ENCODE measurements around the gene SSBP3. TPM values are rescaled to one million over a fixed set of nuclear protein-coding genes. Genes with fewer than 3 reads are reported as not detected.

Gene SSBP3
- total and polyA plus RNA-seq, 9 of the 15 experiments (the other 6 are each of a cell fraction or from before 2014, with no cell fraction given): 8.7 to 108 (median 33.8) TPM

GRCh38 chr1:54262244-54262643 is 143.9 kb downstream of the SSBP3 start:
- Histone ChIP-seq H3K27me3 (ENCODE audit: control insufficient read depth in 2 of 2, insufficient read depth in 2 of 2, low read length in 2 of 2) (no peaks in the 10 kb centered on the region), H3K4me1 (replicated peaks in 1 of 2; ENCODE audit: control insufficient read depth in 2 of 2, insufficient read depth in 2 of 2, low read length in 2 of 2) (peaks cover 0 to 10% of the 10 kb centered on the region in 2 experiments; a peak in 2 of 5 replicates), H3K9ac (ENCODE audit: insufficient read depth in 1 of 2, low read depth in 2 of 2, low read length in 2 of 2) (0 out of 4 replicates have a peak overlapping the region, but pooled peaks of 1 of the 2 experiments have one; percentile 24), H3K27ac (ENCODE audit: extremely low read depth, low read depth, low read length) (no peak overlapping the region), H3K79me2 (ENCODE audit: control insufficient read depth, insufficient read depth, low read length) (0 out of 3 replicates have a peak, but pooled peaks cover 2% of the 10 kb centered on the region), H3K9me1 (ENCODE audit: control insufficient read depth, insufficient read depth, low read length) (no peaks in the 10 kb centered on the region), H3K4me3 (no peak overlapping the region), H4K20me1 (replicated peaks; ENCODE audit: control insufficient read depth, insufficient read depth, low read length) (peaks cover 28% of the 10 kb centered on the region; the same call in 1 of the 2 replicates), H3K36me3 (ENCODE audit: control insufficient read depth, insufficient read depth, low read length) (peaks cover 40% of the 10 kb centered on the region; the same call in 2 of the 3 replicates), H3K4me2 (ENCODE audit: insufficient read depth, low read length) (no peak overlapping the region), H2AFZ (ENCODE audit: low read depth, low read length) (no peak overlapping the region), H3K9me3 (replicated peaks; ENCODE audit: control insufficient read depth, insufficient read depth, low read depth, low read length) (no peaks in the 10 kb centered on the region)
- in situ Hi-C loops (cut with MboI) (no loop called here), intact Hi-C loops (cut with micrococcal nuclease) (no loop called here)
- CTCF ChIA-PET (ENCODE audit: low intra/inter-chr PET ratio): no interaction called here
- DNase-seq (ENCODE audit: extremely low read depth in 1 of 4, low spot score in 3 of 4) (no peak), FAIRE-seq (no peak), ATAC-seq (no peak)
- no peak for TF ChIP-seq PRMT5 (CRISPR knock-in tag; IDR thresholded peaks at IDR 0.05)
- TF ChIP-seq SRF (CRISPR knock-in tag; IDR thresholded peaks at IDR 0.05): no peak
- TF ChIP-seq, protein P1, sequence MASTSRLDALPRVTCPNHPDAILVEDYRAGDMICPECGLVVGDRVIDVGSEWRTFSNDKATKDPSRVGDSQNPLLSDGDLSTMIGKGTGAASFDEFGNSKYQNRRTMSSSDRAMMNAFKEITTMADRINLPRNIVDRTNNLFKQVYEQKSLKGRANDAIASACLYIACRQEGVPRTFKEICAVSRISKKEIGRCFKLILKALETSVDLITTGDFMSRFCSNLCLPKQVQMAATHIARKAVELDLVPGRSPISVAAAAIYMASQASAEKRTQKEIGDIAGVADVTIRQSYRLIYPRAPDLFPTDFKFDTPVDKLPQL (IDR thresholded peaks at IDR 0.05; ENCODE audit: extremely low read depth, insufficient read length): no peak
- no peak for TF ChIP-seq BCLAF1 (IDR thresholded peaks at IDR 0.05; ENCODE audit: borderline replicate concordance in 1 of 2, control insufficient read depth in 1 of 2, low read depth in 2 of 2, low read length in 1 of 2)
- TF ChIP-seq ZNF592 (IDR thresholded peaks at IDR 0.05): no peak
- POLR2A ChIA-PET: interaction anchor here (1.1 kb wide), 2 partner anchors 9 to 244 kb away, joined by 3 read pairs; no protein-coding TSS in a partner anchor
- BruUV-seq (replicated peaks): no TSS peak
- 80% methylated on average over 7 of the region's 7 CpGs for WGBS (ENCODE audit: insufficient coverage, low coverage, missing lambda C conversion rate)
